RWPE1 (cell line): Measurements from ENCODE around the gene HPS1.
A peak's percentile ranks its signal among the peaks of the same experiment; 100 is the strongest.

Source experiments
- CTCF ChIA-PET: fragments of 350-600 bp; sonication (Branson Sonifier 250); formaldehyde crosslinking; extraction: SDS; loops from one replicate; lab custom pipeline; 2021; lab: Yijun Ruan, JAX
- POLR2A ChIA-PET: fragments of 400-600 bp; formaldehyde crosslinking; extraction: SDS; loops from one replicate; lab custom pipeline; 2020; ENCODE audit warnings: antibody characterized with exemption; ENCODE audit not compliant: low non-redundant PET; lab: Yijun Ruan, JAX
- DNase-seq: peaks from one replicate; pipeline ENCODE4 v3.0.0; 2012; ENCODE audit warnings: low spot score
- H3K27ac ChIP-seq: fragments of 450-650 bp; 2 replicates; pipeline ENCODE4 v1.5.1; 2017
- CTCF ChIP-seq: fragments of 450-650 bp; conservative IDR thresholded peaks from 2 replicates; pipeline ENCODE4 v1.5.1; 2017; ENCODE audit warnings: low read depth, mild to moderate bottlenecking

Gene HPS1

GRCh38 chr10:98405422-98405821, 41.3 kb downstream of the HPS1 start:
- no peak for TF ChIP-seq CTCF
- ChIA-PET CTCF (interaction anchor here (0.6 to 1.0 kb wide), 2 partner anchors 20 to 63 kb away, joined by 3 read pairs; no protein-coding TSS in a partner anchor), POLR2A (no interaction called here)
- no peak for DNase-seq
- H3K27ac ChIP-seq, result peak overlapping the region; percentile 64

GRCh38 chr10:98404571-98405359, 42.0 kb downstream of the HPS1 start:
- peak; percentile 54 for DNase-seq
- peak overlapping the region; percentile 64 for H3K27ac ChIP-seq
- CTCF ChIA-PET, result no interaction called here
- POLR2A ChIA-PET, result no interaction called here
- no peak for TF ChIP-seq CTCF

- CTCF ChIA-PET, result no interaction called here
- peak; percentile 46 for DNase-seq
- POLR2A ChIA-PET, result no interaction called here
- H3K27ac ChIP-seq, result no peak overlapping the region; the same call in 1 of the 2 replicates
- no peak for TF ChIP-seq CTCF
Observed at GRCh38 chr10:98403812-98404504, 42.8 kb downstream of the HPS1 start.

GRCh38 chr10:98402931-98403718, 43.6 kb downstream of the HPS1 start:
- no peak for DNase-seq
- CTCF ChIA-PET, result no interaction called here
- TF ChIP-seq CTCF, result no peak
- peak overlapping the region; percentile 22; the same call in 1 of the 2 replicates for H3K27ac ChIP-seq
- POLR2A ChIA-PET, result no interaction called here

- POLR2A ChIA-PET, result no interaction called here
- CTCF ChIA-PET, result no interaction called here
- DNase-seq, result no peak
- no peak overlapping the region for H3K27ac ChIP-seq
- no peak for TF ChIP-seq CTCF
Observed at GRCh38 chr10:98402478-98402877, 44.3 kb downstream of the HPS1 start.

- TF ChIP-seq CTCF, result no peak
- CTCF ChIA-PET, result no interaction called here
- DNase-seq, result no peak
- POLR2A ChIA-PET, result no interaction called here
- H3K27ac ChIP-seq, result no peak overlapping the region
Observed at GRCh38 chr10:98400482-98400881, 46.3 kb downstream of the HPS1 start.
